ENCODE data around the gene TNIK.

- TF ChIP-seq CTCF (IDR thresholded peaks at IDR 0.05; ENCODE audit: low read depth, low read length, poor library complexity, severe bottlenecking) (no peak), EZH2phosphoT487 (IDR thresholded peaks at IDR 0.05; ENCODE audit: borderline replicate concordance, low read length) (no peak)
These were observed 309.3 kb downstream of the TNIK start for GRCh38 chr3:171150945-171151344.

All from DOHH2 (cell line).